Measurements from ENCODE around the gene TLNRD1. TPM values are rescaled to one million over a fixed set of nuclear protein-coding genes. Genes with fewer than 3 reads are reported as not detected.

The TLNRD1 gene
- total RNA-seq, 4 donors from 2014 or later: 39.0 to 59.4 (median 41.8) TPM

DNA sequence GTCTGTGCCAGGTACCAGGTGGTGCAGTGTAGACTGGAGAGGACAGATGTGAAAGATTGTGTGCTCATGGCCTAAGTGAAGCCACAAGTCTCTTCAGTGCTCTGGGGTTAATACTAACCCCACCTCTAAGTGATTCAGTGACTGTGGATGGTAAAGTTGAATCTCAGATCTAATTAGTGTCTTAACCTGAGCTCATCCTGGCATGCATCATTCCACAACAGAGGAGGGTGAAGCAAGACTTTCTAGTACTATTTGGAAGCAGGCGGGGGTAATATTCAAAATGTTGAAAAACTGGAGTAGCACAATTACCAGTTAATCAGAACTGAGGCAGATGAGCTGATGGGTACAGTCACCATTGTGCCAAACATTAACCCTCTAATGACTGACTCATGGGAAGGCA is 8.3 kb upstream of the TLNRD1 start:
- TF ChIP-seq, protein P1, sequence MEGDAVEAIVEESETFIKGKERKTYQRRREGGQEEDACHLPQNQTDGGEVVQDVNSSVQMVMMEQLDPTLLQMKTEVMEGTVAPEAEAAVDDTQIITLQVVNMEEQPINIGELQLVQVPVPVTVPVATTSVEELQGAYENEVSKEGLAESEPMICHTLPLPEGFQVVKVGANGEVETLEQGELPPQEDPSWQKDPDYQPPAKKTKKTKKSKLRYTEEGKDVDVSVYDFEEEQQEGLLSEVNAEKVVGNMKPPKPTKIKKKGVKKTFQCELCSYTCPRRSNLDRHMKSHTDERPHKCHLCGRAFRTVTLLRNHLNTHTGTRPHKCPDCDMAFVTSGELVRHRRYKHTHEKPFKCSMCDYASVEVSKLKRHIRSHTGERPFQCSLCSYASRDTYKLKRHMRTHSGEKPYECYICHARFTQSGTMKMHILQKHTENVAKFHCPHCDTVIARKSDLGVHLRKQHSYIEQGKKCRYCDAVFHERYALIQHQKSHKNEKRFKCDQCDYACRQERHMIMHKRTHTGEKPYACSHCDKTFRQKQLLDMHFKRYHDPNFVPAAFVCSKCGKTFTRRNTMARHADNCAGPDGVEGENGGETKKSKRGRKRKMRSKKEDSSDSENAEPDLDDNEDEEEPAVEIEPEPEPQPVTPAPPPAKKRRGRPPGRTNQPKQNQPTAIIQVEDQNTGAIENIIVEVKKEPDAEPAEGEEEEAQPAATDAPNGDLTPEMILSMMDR (IDR thresholded peaks at IDR 0.05): no peak
- DNase-seq (ENCODE audit: low spot score): no peak
- no peak for ATAC-seq (ENCODE audit: low FRiP score)

- TF ChIP-seq, protein P1 (IDR thresholded peaks at IDR 0.05): no peak
- ATAC-seq (ENCODE audit: low FRiP score) (no peak), DNase-seq (ENCODE audit: low spot score) (no peak)
Measured at GRCh38 chr15:80996247-80996646, 4.5 kb upstream of the TLNRD1 start.

GRCh38 chr15:80997692-80998091 is 3.0 kb upstream of the TLNRD1 start:
- ATAC-seq (ENCODE audit: low FRiP score) (no peak), DNase-seq (ENCODE audit: low spot score) (no peak)
- TF ChIP-seq, protein P1 (IDR thresholded peaks at IDR 0.05): no peak

- TF ChIP-seq, protein P1 (IDR thresholded peaks at IDR 0.05): no peak
- ATAC-seq (ENCODE audit: low FRiP score) (no peak), DNase-seq (ENCODE audit: low spot score) (no peak)
Measured at GRCh38 chr15:80998251-80998650, 2.5 kb upstream of the TLNRD1 start.

DNA sequence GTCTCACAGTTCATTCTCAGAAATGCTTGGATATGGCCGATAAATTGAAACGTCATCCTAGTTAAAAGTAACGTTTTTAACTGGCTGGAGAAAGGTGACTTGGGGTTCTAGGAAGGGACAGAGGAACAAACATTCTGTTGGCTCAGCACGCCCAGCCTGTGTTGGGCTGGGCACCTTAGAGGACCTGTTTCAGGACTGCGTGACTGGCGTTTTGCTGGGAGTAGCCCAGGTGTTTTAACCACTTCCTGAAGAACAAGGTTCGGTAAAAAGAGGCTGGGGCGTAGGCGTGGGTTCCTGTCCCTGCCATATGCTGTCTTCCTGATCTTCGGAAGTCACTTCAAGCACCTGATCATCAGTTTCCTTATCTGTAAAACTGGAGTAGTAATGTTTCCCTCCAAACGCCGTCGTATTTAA is 1.1 kb upstream of the TLNRD1 start:
- ATAC-seq (ENCODE audit: low FRiP score): no peak
- TF ChIP-seq, protein P1 (IDR thresholded peaks at IDR 0.05): no peak
- no peak for DNase-seq (ENCODE audit: low spot score)

DNA sequence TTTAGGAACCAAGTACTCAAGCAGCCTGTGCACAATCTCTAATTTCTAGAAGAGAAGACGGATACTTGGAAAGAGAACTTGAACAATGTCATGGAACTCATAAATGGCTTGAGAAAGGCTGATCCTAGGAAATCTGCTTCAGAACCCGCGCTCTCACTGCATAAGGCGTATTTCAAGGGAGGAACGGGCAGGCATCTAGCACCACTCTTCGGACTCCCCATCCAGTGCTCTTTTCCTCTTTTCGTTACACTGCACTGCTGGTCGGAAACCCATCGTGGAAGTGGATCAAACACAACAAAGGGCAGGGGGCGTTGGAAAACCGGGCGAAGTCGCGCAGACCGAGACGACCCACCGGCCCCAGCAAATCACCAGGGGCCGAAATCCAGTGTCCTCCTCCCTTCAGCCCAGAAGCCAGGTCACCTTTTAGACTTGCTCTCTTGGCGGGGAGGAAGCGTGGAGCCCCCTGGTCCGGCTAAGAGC is 539 bp upstream of the TLNRD1 start:
- no peak for ATAC-seq (ENCODE audit: low FRiP score)
- TF ChIP-seq, protein P1 (IDR thresholded peaks at IDR 0.05): no peak
- no peak for DNase-seq (ENCODE audit: low spot score)

DNA sequence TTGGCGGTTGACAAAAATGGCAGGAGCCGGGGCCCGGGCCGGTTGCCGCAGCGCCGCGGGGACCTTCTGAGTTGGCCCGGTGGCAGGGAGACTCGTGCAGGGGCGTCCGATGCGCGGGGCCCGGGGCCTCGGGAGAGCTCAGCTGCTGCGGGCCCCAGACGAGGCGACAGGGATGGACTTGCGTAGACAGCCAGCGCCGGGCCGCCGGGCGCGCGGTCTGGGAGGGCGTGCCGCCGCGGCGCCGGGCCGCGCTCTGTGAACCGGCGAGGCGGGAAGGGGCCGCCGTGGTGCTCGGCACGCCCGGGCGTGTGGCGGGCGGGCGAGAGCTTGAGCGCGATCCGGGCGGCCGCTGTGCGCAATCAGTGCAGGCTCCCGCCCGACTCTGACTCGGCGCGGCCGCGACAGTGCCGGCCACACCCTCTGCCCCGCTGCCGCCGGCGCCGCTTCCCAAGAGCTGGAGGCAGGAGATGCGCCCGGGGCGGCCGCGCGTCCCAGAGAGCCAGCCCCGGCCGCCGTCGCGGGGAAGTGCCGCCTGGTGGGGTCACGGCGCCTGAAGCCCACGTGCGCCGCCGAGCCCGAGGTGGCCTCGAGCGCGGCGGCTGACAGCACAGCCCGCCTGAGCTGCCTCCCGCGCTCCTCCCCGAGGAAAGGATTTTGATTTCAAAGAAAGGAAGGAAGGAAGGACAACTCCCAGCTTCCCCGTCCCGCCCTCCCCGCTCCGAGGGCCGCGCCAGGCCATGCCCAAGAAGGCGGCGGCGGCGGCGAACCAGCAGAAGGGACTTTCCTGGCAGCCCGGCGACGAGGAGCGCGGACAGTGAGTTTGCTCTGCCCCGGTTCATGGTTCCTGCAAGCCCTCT is 657 bp downstream of the TLNRD1 start:
- TF ChIP-seq, protein P1 (IDR thresholded peaks at IDR 0.05): no peak
- ATAC-seq (ENCODE audit: low FRiP score) (peak; percentile 60), DNase-seq (ENCODE audit: low spot score) (no peak)
